GM15510 (cell line): ENCODE measurements around the gene ENO3.

Experiments
- POLR2A ChIP-seq: IDR thresholded peaks from 3 replicates; pipeline ENCODE4 v1.6.1; 2011; ENCODE audit warnings: borderline replicate concordance; ENCODE audit not compliant: insufficient read length; ENCODE audit errors: extremely low read depth

ENO3 gene

GRCh38 chr17:4950746-4951204 is at the start of gene ENO3:
Gene ENO3 (plus strand): TSS chr17:4951119. CDS start chr17:4951830, 711 bp downstream.
- TF ChIP-seq POLR2A, result no peak

GRCh38 chr17:4901648-4902344 is 49.1 kb upstream of the ENO3 start:
- no peak for TF ChIP-seq POLR2A

GRCh38 chr17:4902540-4902939 is 48.4 kb upstream of the ENO3 start:
- TF ChIP-seq POLR2A, result no peak

GRCh38 chr17:4903051-4903818 is 47.7 kb upstream of the ENO3 start, which contains the start of gene CHRNE:
Gene CHRNE (minus strand): TSS chr17:4903098. CDS start chr17:4903063, 35 bp downstream.
- TF ChIP-seq POLR2A, result no peak

GRCh38 chr17:4908301-4908700 is 42.6 kb upstream of the ENO3 start:
- TF ChIP-seq POLR2A, result no peak

- no peak for TF ChIP-seq POLR2A
Observed at GRCh38 chr17:4908711-4909496, 42.0 kb upstream of the ENO3 start.

GRCh38 chr17:4913994-4914393 is 36.9 kb upstream of the ENO3 start:
- TF ChIP-seq POLR2A, result no peak

- TF ChIP-seq POLR2A, result no peak
Observed at GRCh38 chr17:4919511-4920047, 31.3 kb upstream of the ENO3 start.

- TF ChIP-seq POLR2A, result no peak
Observed at GRCh38 chr17:4920351-4921048, 30.4 kb upstream of the ENO3 start.

GRCh38 chr17:4921320-4921719 is 29.6 kb upstream of the ENO3 start:
- no peak for TF ChIP-seq POLR2A

- TF ChIP-seq POLR2A, result no peak
Observed at GRCh38 chr17:4928881-4929280, 22.0 kb upstream of the ENO3 start.

GRCh38 chr17:4931963-4932362 is 19.0 kb upstream of the ENO3 start, which contains the start of gene GP1BA:
Gene GP1BA (plus strand): TSS chr17:4932277. CDS start chr17:4932605, 328 bp downstream.
- no peak for TF ChIP-seq POLR2A

GRCh38 chr17:4932756-4933155 is 18.2 kb upstream of the ENO3 start:
- TF ChIP-seq POLR2A, result no peak

GRCh38 chr17:4933646-4934045 is 17.3 kb upstream of the ENO3 start:
- TF ChIP-seq POLR2A, result no peak
